ENCODE results near the gene TRABD.

TRABD gene

DNA sequence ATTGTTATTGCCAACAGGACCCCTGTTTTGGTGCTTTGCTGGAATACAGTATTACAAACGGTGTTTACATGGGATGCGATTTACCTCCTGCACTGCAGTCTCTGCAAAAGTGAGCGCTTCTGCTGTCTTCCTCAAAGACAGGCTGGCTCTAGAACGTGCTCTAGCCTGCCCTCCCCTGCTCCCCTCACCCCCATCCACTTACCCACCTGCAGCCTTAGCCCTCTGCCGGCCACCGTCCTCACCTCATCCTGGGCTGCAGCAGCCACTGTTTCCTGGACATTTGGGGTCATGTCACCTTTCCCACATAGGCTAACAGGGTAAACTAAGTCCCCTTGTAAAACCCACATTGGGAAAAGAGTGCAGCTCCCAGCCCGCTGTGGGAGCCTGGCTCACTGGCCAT, 24.8 kb upstream of the TRABD start:
- H3K4me3 ChIP-seq (ENCODE audit: low read depth, low read length, poor library complexity, severe bottlenecking), result no peak overlapping the region
- no peaks in the 10 kb centered on the region; the same call in 1 of the 2 replicates for H3K36me3 ChIP-seq (ENCODE audit: insufficient read depth, low read length)
- H3K27me3 ChIP-seq (ENCODE audit: insufficient read depth, low read length), result no peaks in the 10 kb centered on the region; the same call in 1 of the 2 replicates
- no peak overlapping the region for H2AFZ ChIP-seq (ENCODE audit: low read length)
- H3K79me2 ChIP-seq (ENCODE audit: insufficient read depth, low read length), result no peaks in the 10 kb centered on the region
- no peak overlapping the region for H3K9ac ChIP-seq (ENCODE audit: low read length)
- no peak overlapping the region for H3K27ac ChIP-seq (ENCODE audit: low read depth, low read length, poor library complexity, severe bottlenecking)
- no peaks in the 10 kb centered on the region for H3K4me1 ChIP-seq (ENCODE audit: insufficient read depth, low read length, severe bottlenecking)
- TF ChIP-seq EZH2 (IDR thresholded peaks at IDR 0.05; ENCODE audit: borderline replicate concordance, low read length), result no peak
- TF ChIP-seq, protein P1, sequence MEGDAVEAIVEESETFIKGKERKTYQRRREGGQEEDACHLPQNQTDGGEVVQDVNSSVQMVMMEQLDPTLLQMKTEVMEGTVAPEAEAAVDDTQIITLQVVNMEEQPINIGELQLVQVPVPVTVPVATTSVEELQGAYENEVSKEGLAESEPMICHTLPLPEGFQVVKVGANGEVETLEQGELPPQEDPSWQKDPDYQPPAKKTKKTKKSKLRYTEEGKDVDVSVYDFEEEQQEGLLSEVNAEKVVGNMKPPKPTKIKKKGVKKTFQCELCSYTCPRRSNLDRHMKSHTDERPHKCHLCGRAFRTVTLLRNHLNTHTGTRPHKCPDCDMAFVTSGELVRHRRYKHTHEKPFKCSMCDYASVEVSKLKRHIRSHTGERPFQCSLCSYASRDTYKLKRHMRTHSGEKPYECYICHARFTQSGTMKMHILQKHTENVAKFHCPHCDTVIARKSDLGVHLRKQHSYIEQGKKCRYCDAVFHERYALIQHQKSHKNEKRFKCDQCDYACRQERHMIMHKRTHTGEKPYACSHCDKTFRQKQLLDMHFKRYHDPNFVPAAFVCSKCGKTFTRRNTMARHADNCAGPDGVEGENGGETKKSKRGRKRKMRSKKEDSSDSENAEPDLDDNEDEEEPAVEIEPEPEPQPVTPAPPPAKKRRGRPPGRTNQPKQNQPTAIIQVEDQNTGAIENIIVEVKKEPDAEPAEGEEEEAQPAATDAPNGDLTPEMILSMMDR (IDR thresholded peaks at IDR 0.05; ENCODE audit: low read length), result no peak
- H3K4me2 ChIP-seq (ENCODE audit: low read length), result no peak overlapping the region
- no peaks in the 10 kb centered on the region for H4K20me1 ChIP-seq (ENCODE audit: insufficient read depth, low read length)
- no peaks in the 10 kb centered on the region for H3F3A ChIP-seq (ENCODE audit: insufficient read depth, low read length)
- H3K9me3 ChIP-seq (ENCODE audit: low read length), result no peaks in the 10 kb centered on the region
- H3K9me2 ChIP-seq (ENCODE audit: low read depth, low read length), result no peaks in the 10 kb centered on the region

DNA sequence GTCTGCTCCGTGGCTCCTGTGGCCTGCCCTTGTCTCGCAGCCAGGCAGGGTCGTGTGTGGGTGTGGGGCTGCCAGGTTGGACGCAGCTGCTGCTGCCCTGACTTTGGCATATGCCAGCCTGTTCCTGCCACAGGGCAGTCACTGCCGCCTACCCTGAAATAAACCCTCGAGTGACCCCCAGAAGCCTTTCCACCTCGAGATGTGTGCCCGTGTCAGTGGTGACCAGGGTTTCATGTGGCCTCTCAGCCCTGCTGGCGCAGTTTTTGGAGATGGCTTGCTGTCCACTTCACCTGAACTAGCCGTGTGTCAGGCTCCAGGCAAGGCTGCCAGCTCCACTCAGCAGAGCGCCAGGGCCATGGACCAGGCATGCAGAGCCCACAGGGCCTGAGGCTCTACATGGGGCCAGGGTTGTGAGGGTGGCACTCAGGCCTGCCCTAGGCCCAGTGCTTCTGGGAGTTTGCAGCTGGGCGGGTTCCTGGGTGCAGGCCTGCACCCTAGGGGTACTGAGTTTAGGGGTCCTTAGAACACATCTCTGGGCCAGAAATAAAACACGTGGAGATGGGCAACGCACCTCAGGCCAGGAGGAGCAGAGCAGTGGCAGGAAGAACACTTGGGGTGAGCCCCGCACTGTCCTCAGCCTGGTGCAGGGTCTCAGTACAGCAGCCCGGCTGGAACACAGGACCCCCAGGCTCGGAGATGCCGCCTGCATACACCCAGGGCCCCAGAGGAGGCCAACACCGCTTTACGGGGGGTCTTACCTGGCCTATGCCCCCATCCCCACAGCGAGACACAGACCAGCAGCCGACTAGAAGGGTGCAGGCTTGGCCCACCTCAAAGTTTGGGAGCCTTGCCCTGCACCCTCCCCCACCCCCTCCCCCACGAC, 24.0 kb upstream of the TRABD start:
- Histone ChIP-seq H3K79me2 (ENCODE audit: insufficient read depth, low read length) (no peaks in the 10 kb centered on the region), H3K4me1 (ENCODE audit: insufficient read depth, low read length, severe bottlenecking) (no peaks in the 10 kb centered on the region), H3K4me3 (ENCODE audit: low read depth, low read length, poor library complexity, severe bottlenecking) (no peak overlapping the region), H3K4me2 (ENCODE audit: low read length) (no peak overlapping the region), H3K27me3 (ENCODE audit: insufficient read depth, low read length) (no peaks in the 10 kb centered on the region; the same call in 1 of the 2 replicates), H3F3A (ENCODE audit: insufficient read depth, low read length) (no peaks in the 10 kb centered on the region), H2AFZ (ENCODE audit: low read length) (no peak overlapping the region), H3K36me3 (ENCODE audit: insufficient read depth, low read length) (no peaks in the 10 kb centered on the region; the same call in 1 of the 2 replicates), H3K9me3 (ENCODE audit: low read length) (no peaks in the 10 kb centered on the region), H3K9me2 (ENCODE audit: low read depth, low read length) (no peaks in the 10 kb centered on the region), H3K27ac (ENCODE audit: low read depth, low read length, poor library complexity, severe bottlenecking) (no peak overlapping the region), H4K20me1 (ENCODE audit: insufficient read depth, low read length) (no peaks in the 10 kb centered on the region), H3K9ac (ENCODE audit: low read length) (no peak overlapping the region)
- TF ChIP-seq EZH2 (IDR thresholded peaks at IDR 0.05; ENCODE audit: borderline replicate concordance, low read length), result no peak
- TF ChIP-seq, protein P1 (IDR thresholded peaks at IDR 0.05; ENCODE audit: low read length), result no peak

GRCh38 chr22:50162391-50162956, 23.2 kb upstream of the TRABD start:
- Histone ChIP-seq H3K4me2 (ENCODE audit: low read length) (no peak overlapping the region), H3K79me2 (ENCODE audit: insufficient read depth, low read length) (no peaks in the 10 kb centered on the region), H4K20me1 (ENCODE audit: insufficient read depth, low read length) (no peaks in the 10 kb centered on the region), H3K27me3 (ENCODE audit: insufficient read depth, low read length) (no peaks in the 10 kb centered on the region; the same call in 1 of the 2 replicates), H2AFZ (ENCODE audit: low read length) (no peak overlapping the region), H3K9me3 (ENCODE audit: low read length) (no peaks in the 10 kb centered on the region), H3K9me2 (ENCODE audit: low read depth, low read length) (no peaks in the 10 kb centered on the region), H3K4me1 (ENCODE audit: insufficient read depth, low read length, severe bottlenecking) (no peaks in the 10 kb centered on the region), H3K36me3 (ENCODE audit: insufficient read depth, low read length) (no peaks in the 10 kb centered on the region; the same call in 1 of the 2 replicates), H3K9ac (ENCODE audit: low read length) (no peak overlapping the region), H3K4me3 (ENCODE audit: low read depth, low read length, poor library complexity, severe bottlenecking) (no peak overlapping the region), H3F3A (ENCODE audit: insufficient read depth, low read length) (no peaks in the 10 kb centered on the region), H3K27ac (ENCODE audit: low read depth, low read length, poor library complexity, severe bottlenecking) (no peak overlapping the region)
- TF ChIP-seq EZH2 (IDR thresholded peaks at IDR 0.05; ENCODE audit: borderline replicate concordance, low read length), result no peak
- TF ChIP-seq, protein P1 (IDR thresholded peaks at IDR 0.05; ENCODE audit: low read length), result no peak
